GM21526 (cell line): ENCODE measurements around the gene SMAD6.
"Not testable (repeated sequence)": the region's sequence is repeated elsewhere in the genome, so short reads cannot be mapped to it uniquely, and the experiment has no call there.

Experiments
- ATAC-seq: cut with Tn5 transposase; IDR thresholded peaks from one replicate; pipeline ENCODE4 v1.9.1; 2021; ENCODE audit warnings: moderate library complexity; ENCODE audit not compliant: unreplicated experiment, low FRiP score

Gene SMAD6

DNA sequence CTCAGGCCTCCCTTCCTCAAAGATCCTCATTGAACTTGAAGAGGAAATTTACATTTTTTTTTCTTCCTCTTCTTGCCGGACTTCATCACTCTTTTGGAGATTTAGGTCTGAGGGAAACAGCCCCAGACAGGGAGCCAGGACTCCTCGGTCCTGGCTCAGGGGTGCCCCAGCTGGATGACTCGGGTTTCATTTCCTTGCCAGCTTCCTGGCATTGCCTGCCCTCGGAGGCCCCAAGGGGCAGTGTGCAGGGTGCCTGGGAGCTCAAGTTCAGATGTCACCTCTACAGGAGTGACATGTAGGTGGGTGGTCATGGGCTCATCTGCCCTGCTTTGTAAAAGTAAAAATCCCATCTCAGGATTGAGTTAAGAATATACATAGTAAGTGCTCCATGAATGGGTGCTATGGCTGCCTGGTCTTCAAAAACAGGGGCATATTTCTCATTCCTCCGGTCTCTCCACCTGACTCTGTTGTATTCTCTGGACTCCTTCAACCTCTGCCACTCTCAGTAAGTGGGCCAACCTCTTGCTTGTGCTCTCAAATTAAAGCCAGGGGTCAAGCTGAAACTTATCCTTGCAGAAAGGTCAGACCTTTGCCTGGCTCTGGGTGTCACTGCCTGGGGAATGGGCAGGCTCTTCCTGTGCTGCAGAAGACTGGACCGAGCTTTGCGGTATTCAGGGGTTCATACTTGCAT lies 51.8 kb downstream of the SMAD6 start:
- ATAC-seq, result no peak

DNA sequence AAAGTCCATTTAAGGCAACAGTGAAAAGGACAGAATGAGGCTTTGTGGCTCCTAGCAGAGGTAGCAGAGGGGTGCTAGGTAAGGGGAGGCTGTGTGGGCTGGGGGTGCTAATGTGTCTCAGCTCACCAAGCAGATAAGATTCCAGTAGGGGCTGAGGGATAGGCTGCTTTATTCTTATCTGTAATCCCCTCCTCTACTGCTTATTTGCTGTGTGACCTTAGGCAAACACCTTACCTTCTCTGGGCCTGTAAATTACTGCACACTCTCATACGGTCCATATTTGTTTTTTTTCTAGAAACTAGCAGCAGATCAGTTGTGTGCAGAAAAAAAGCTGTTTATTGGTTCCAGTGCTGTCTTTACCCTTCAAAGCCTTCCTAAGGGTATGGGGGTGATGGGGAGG lies 52.8 kb downstream of the SMAD6 start:
- no peak for ATAC-seq

DNA sequence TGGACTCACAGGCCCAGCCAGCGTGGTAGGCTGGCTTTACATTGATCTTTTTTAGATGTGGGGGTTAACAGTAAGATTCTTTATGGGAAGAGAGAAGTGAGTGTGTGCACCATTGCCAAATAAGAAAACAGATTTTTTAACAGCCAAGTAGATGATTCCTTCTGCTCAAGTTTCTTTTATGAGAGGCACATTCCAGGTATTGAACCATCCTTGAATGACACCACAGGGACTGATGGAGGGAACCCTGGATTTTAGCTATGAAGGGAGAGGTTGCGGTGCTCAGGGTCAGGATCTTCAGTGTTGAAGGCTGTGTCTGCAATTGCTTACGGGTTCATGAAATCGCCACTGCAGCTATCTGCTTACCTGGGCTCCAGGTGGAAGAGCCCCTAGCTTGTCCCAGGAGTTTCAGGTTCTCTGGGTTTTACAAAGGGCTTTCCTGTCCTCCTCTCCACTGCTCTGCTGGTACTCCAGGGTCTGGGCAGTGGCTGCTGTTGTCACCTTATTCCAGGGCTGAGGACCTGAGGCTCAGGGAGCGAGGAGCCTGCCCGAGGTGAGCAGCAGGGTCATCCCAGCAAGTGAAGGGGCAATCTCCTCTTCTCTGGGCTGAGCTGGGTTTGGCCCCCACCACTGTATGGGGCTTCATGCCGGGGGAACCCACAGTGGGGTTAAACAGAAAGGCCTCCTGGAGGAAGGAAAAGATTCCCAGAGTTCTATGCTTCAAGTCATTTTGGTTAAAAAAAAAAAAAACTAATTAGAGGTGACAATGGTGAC lies 53.4 kb downstream of the SMAD6 start:
- no peak for ATAC-seq

DNA sequence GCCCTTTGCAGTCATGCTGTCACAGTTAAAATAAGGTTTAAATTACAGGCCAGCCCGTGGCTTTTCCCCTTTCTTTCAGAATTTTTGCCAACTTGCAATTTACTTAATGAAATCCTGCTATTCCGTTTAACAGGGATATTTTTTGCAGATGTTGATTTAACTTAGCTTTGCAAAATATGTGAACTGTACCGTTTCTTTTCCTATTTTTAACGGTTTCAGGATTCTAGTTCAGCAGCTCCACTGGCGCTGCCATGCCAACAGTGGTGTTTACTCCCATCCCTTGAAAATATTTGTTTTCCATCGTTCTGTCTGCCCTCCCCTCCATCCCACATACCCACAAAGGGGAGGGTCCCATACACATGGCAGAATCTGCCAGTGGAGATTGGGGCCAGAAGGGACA lies 54.3 kb downstream of the SMAD6 start:
- no peak for ATAC-seq

DNA sequence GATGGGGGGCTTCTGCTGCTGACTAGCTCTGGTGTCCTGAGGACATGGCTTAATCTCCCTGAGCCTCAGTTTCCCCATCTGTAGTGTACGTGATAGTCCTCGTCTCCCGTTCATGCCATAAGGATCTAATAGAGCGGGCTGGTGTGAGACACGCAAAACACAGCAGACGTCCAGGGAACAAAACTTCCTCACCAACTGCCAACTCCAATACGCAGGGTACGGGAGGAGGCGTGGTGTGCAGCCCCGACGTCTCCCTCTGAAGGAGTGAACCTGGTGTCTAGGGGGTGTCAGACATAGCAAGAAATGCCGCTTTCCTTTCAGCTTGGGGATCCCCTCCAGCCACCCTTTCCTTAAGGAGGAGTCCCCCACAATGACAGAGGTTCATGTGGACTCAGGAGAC lies 55.0 kb downstream of the SMAD6 start:
- no peak for ATAC-seq

DNA sequence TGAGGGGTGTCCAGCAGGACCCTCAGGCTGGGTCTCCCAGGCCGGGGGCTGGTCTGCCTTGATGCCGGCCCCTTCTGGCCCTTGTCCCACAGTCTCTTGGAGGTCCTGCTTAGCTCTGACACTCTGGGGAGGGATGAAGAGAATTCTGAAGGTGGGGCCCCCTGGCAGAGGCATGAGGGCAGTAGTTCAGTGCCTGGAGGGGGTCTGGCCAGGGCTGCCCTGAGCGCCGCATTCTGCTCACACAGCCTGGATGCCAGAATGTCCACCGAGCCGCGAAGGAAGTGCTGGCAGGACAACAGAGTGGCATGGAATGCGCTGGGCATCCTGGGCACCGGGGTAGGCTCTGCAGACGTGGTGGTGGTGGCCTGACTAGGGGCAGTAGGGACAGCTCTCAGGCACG lies 55.5 kb downstream of the SMAD6 start:
- no peak for ATAC-seq

DNA sequence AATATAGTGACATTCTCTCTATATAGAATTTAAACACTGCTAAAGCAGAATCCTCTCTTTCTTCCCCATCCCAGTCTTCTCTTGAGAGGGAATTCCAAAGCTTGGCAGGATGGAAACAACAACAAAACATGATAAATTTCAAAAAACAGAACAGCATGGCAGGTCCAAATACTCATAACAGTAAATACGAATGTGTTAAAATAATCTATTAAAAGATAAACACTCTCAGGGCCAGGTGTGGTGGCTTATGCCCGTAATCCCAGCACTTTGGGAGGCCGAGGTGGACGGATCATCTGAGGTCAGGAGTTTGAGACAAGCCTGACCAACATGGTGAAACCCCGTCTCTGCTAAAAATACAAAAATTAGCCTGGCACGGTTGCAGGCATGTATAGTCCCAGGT lies 56.2 kb downstream of the SMAD6 start:
- not testable (repeated sequence) for ATAC-seq

DNA sequence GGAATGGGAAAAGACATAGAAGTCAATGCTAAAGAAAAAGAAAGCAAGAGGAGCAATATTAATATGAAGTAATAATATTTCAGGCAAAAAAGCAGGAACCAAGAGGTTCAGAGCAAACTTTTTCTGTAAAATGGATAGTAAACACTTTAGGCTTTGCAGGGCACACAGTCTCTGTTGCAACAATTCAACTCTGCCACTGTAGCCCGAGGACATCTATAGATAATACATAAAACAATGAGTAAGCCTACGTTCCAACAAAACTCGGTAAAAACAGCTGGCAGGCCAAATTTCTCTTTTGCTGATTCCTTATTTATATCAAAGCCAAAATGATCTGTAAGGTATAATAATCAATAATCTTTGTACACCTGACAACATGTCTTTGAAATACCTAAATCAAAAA lies 56.8 kb downstream of the SMAD6 start:
- no peak for ATAC-seq

DNA sequence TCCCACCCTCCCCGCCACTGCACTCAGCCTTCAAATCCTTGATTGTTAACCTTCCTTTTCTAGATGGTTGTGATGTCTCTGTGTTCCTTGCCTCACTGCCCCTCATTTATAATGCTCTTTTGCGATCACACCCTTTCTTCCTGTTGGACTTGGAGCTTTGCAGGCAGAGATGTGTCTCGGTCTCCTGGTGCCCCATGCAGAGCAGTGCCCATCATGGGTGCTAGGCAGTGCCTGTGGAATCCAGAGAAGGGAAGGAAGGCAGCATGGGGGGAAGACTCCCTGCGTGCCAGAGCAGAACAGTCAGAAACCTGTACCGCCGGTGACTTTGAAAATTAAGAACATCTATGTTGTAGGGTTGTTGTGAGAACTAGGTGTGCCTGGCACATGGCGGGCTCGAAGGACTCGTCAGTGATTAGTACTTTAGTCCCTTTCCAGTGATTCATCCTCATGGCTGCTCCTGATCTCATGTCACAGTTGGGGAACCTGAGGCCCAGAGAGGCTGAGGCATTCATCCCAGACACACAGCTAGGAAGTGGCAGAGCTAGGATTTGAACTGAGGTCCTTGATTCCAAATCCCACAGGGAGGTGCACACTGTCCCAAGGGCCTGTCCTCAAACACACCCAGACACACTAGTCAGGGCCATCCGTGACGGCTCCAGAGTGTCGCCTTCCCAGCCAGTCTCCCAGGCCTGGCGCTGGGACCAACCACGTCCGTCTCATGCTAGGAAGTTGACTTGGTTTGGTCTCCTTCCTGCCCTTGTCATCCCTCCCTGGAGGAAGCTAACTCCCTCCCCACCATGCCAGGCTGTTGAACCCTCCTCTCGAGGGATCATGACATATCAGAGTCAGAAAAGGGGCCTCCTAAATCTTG lies 58.3 kb downstream of the SMAD6 start:
- ATAC-seq, result no peak

DNA sequence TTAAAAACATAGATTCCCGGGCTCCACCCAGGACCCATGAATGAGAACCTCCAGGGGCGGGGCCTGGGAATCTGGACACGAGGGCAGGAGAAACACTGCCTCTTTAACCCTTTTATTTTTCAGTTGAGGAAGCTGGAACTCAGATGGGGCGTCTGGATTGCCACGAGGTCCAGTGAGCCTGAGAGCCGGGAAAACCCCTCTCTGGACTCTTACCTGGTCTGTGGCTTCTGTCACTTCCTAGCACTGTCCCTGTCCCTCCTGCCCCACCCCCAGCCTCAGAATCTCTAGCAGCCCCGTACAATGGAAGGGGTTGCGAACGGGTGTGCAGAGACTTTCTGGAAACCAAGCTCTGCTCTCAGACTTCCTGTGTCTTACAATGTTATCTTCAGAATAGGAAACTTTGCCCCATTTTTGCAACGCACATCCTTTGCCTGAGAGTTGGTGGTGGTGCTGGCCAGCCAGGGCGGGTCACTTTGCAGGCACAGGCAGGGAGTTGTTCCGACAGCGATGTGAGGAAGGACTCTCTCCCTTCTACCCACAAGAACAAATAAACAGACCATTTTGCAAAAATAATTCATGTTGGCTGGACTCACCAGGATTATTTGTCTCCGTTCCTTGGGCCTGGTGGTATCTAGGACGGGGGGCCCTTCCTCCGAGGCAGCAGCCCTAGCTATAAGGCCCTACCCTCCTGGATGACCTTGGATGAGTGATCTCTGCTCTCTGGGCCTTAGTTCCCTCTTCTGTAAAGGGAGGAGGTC lies 59.1 kb downstream of the SMAD6 start:
- ATAC-seq, result no peak

DNA sequence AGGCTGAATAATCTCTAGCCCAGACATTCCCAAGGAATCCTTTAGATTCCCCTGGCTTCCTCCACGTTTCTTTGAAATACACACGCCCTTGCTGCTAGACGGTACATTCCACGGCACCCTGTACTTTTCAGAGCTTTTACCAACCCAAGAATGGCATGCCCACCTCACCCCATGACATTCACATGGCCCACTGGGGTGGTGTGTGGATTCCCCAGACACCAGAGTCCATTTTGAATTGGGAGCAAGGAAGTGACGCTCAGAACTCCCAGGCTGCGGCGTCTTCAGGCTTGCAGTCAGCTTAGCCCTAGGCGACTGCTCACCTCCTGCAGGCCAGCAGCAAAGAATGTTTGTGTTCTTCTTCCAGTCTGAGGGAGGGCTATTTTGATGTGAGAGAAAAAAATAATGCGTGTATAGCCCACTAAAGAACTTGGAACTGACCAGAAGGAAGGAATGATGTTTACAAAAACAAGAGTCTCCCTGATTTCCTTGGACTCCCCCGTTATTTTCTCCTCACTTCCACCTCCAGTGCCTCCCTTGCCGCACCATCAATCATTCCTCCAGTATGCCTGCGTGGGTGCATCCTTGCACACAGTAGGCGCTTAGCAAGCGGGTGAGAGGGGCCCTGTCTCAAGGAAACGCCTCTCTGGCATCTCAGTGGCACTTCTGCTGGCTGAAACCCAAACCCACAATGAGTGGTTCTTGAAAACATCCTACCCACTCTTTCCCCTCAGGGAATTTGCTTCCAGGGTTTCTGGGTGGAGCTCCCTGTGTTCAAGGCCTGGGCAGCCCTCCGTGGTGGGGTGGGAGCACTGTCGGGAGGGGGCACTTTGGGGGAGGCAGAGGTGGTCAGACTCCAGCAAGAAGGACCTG lies 59.9 kb downstream of the SMAD6 start:
- no peak for ATAC-seq

DNA sequence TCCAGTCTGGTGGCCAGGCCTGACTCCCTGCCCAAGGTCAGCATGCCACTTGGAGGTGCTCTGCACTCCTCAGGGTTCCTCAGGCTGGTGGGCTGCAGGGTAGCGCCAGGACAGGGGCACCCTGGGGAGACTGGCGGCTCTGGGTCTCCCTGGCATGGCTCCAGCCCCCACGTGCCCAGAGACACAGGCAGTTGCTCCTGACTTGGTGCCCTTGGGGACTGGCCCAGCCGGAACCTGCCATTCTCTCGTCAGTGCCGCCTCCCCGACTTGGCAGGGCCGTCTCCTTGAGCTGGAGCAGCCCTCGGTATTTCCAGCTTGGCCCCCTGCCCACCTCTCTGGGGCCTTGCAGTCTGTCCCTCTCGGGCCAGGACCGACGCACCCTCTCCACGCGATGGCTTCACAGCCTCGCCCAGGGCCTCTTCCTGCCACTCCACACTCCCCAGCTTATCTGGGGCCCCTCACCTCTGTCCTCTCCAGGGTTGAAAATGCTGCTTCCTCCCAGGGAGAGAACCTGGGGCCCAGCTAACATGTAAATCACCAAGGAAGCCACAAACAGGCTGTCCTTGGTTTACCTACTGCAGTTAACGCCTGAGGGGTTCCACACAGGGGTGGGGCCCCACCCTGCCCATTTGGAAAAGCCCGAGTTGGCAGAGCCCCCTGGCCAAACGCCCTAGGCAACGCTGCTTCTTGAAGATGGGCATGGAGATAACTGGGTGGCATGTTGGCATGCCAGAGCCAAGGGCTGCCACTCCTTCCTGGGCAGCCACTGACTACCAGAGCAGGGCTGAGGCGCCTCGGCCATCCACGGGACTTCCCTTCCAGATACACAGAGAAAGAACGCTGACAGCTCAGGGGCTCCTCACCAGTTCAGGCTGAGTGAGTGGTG lies 61.4 kb downstream of the SMAD6 start:
- no peak for ATAC-seq

DNA sequence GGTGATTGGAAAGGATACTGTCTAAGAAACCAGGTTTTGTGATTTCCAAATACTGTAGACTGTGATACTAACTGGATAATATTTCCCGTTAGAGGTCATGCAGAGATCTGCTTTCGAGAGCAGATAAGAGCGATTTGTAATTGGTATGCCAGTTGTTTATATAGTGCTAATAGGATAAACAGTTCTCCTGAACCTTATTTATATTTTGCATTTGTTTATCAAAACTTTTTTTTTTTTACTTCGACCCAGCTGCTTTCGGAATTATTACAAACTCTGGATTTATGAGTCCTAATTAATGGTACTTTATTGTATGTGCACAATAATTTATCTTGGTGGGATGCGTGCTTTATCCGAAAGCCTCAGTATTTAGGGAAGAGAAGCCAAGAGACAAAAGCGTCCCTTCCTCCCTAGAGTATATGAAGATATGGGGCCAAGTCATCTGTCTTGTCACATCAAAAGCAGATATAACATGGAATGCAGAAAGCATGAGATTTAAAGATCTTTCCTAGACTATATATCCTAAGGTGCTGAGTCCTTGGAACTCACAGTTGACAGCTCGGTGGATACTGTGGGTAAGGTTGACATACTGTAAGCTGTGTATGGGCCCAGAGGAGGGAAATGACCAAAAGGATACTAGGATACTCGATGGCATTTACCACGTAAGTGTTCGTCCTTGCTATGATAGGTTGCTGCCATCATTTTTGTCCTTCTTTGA lies 62.2 kb downstream of the SMAD6 start:
- no peak for ATAC-seq

DNA sequence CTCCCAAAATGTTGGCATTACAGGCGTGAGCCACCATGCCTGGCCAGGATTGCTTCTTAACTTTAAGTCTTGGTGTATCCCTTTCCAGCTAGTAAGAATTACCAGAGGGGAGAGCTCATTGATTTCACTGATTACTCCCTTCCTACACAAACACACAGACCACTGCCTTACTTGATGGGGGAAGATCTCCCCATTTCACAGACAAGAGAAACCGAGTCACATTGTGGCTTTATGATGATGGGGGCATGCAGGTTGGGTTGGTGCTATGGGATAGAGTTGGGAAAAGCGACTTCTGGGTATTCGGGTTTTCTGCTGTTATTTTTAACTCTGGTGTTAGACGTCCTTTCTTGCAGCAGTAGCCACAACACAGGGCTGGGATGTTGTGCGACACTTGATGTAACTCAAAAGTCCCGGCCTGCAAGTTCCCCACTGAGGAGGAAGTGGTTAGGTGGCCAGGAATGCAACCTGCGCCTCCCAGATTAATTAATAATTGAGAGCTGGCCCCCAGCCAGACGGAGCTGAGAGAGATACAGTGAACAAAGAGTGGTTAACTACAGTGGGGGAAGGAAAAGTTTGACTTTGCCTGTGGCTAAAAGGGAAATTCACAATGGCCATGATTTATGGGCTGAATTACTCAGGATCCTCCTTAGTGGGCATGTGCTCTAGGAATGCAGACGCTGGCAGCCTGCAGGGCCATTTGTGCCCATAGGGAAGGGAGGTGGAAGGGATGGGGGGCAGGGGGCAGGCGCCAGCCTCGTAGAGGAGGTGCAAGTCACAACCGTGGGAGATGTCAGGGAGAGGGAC lies 63.6 kb downstream of the SMAD6 start:
- ATAC-seq, result no peak

DNA sequence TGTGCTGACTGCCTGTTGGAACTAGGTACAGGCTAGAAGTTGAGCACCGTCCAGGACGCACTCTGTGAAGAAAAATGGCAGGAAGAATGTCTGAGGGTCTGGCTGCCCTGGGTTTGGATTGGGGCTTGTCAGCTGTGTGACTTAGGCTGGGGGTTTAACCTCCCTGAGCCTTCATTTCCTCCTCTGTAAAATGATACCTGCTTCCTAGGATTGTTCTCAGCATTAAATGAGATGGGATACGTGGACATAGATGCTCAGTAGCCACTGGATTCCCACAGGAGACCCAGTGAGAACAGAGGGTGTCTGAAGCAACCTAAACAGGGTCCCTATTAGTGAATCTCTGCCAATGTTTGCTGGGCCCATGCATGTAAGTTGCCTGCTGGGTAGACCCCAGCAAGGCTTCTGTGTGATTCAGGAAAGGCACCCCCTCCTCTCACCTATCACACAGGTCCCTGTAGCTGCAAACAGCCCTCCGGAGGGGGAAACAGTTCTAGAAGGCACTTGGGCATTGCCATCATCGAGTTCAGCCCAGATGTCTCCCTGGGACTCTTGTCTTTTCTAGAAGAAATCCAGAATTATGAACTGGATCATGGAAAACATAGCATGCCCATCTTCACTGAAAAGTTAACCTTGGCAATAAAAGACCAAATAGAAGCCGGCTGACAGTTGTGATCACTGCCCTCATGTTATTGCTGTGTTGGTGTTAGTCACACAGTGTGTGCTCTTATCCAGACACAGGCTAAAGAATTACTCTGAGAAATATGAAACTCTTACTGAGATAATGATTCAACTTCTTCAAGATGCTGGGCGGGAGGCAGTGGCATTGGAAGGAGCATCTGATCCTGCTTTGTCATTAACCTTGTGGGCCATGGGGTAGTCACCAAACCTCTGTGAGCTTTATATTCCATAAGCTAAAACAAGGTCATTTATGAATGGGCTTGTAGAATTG lies 64.5 kb downstream of the SMAD6 start:
- no peak for ATAC-seq

DNA sequence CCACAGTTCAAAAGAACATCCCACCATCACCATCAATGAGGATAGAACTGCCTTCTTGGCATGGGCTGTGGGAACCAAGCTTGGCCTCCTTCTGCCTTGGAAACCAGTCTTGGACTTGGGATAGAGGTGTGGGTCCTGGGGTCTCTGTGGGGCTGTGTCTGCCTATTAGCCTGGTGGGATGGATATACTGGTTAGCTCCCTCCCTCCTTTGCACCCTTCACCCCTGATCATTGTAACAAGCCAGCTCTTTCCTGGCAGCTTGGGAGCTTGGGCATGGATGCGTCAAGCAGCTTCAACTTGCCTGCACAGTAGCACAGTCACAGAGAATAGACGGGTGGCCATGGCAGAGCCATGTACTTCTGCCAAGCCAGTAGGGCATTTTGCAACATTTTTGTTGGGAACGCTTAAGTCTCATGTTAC lies 65.2 kb downstream of the SMAD6 start:
- no peak for ATAC-seq
